OCI-LY3 (cell line): ENCODE measurements around the gene SRPK2.

Experiments
- EZH2phosphoT487 ChIP-seq: fragments of 200-600 bp; shearing (Covaris generic); IDR thresholded peaks from 2 replicates; pipeline ENCODE4 v1.6.1; 2018; ENCODE audit warnings: antibody characterized with exemption, mixed run types, low read depth
- TF ChIP-seq, protein P1 (sequence below): fragments of 200-600, 300-600 bp; sonication (generic); IDR thresholded peaks from 2 replicates; pipeline ENCODE4 v1.5.1; 2014; ENCODE audit warnings: antibody characterized with exemption, low read length, low read depth

DNA sequence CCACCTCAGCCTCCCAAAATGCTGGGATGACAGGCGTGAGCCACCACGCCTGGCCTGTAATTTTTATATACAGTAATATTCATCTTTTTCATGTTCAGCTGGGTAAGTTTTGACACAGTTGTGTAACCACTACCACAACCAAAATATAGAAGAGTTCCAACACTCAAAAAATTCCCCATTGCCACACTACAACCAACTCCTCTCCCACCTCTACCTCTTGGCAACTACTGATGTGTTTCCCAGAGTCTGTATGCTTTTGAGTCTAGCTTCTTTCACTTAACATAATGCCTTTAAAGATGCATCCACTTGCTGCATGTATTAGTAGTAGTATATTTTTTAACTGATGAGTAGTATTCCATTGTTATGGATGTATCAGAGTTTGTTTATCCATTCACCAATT lies 90.7 kb downstream of the SRPK2 start:
- TF ChIP-seq, protein P1, sequence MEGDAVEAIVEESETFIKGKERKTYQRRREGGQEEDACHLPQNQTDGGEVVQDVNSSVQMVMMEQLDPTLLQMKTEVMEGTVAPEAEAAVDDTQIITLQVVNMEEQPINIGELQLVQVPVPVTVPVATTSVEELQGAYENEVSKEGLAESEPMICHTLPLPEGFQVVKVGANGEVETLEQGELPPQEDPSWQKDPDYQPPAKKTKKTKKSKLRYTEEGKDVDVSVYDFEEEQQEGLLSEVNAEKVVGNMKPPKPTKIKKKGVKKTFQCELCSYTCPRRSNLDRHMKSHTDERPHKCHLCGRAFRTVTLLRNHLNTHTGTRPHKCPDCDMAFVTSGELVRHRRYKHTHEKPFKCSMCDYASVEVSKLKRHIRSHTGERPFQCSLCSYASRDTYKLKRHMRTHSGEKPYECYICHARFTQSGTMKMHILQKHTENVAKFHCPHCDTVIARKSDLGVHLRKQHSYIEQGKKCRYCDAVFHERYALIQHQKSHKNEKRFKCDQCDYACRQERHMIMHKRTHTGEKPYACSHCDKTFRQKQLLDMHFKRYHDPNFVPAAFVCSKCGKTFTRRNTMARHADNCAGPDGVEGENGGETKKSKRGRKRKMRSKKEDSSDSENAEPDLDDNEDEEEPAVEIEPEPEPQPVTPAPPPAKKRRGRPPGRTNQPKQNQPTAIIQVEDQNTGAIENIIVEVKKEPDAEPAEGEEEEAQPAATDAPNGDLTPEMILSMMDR: no peak
- TF ChIP-seq EZH2phosphoT487: no peak
